Fibroblast of pulmonary artery (primary cell): ENCODE data around the gene ARHGAP22.

Experiments
- DNase-seq: peaks from one replicate; pipeline ENCODE4 v3.0.0-alpha.2; 2010; ENCODE audit warnings: low read depth
- H3K4me3 ChIP-seq: replicated peaks from 2 replicates; pipeline ENCODE4 v1.5.1; 2011; ENCODE audit warnings: low read depth, mild to moderate bottlenecking, control low read depth, low read length, moderate library complexity
- CTCF ChIP-seq: IDR thresholded peaks from 2 replicates; pipeline ENCODE4 v1.5.1; 2011; ENCODE audit warnings: mild to moderate bottlenecking, control low read depth, low read length, inconsistent platforms; ENCODE audit errors: missing control alignments

The ARHGAP22 gene

GRCh38 chr10:48564466-48565160 is 40.3 kb downstream of the ARHGAP22 start:
- TF ChIP-seq CTCF, result no peak
- DNase-seq, result no peak
- H3K4me3 ChIP-seq, result no peak overlapping the region

- DNase-seq, result no peak
- no peak for TF ChIP-seq CTCF
- no peak overlapping the region for H3K4me3 ChIP-seq
Observed at GRCh38 chr10:48557511-48558123, 47.3 kb downstream of the ARHGAP22 start.

GRCh38 chr10:48556713-48557112 is 48.2 kb downstream of the ARHGAP22 start:
- H3K4me3 ChIP-seq, result no peak overlapping the region
- TF ChIP-seq CTCF, result no peak
- DNase-seq, result no peak

GRCh38 chr10:48556065-48556464 is 48.8 kb downstream of the ARHGAP22 start:
- no peak overlapping the region for H3K4me3 ChIP-seq
- no peak for DNase-seq
- TF ChIP-seq CTCF, result no peak

- no peak for DNase-seq
- TF ChIP-seq CTCF, result no peak
Observed at GRCh38 chr10:48555310-48556042, 49.4 kb downstream of the ARHGAP22 start.

GRCh38 chr10:48554656-48555055 is 50.2 kb downstream of the ARHGAP22 start:
- no peak overlapping the region for H3K4me3 ChIP-seq
- TF ChIP-seq CTCF, result no peak
- peak; percentile 11 for DNase-seq

More at GRCh38 chr10:48555310-48556042, 49.4 kb downstream of the ARHGAP22 start:
- no peak overlapping the region for H3K4me3 ChIP-seq
